NCI-H748 (cell line): ENCODE results near the gene OR2T3.
"Not testable (repeated sequence)": the region's sequence is repeated elsewhere in the genome, so short reads cannot be mapped to it uniquely, and the experiment has no call there.

Experiments
- DNase-seq: peaks from one replicate; lab custom pipeline; 2025; ENCODE audit not compliant: unreplicated experiment; lab: John Stamatoyannopoulos, UW

The OR2T3 gene, protein sequence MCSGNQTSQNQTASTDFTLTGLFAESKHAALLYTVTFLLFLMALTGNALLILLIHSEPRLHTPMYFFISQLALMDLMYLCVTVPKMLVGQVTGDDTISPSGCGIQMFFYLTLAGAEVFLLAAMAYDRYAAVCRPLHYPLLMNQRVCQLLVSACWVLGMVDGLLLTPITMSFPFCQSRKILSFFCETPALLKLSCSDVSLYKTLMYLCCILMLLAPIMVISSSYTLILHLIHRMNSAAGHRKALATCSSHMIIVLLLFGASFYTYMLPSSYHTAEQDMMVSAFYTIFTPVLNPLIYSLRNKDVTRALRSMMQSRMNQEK

GRCh38 chr1:248473051-248473450 is at the start of gene OR2T3:
Gene OR2T3 (plus strand): TSS chr1:248473351. CDS start chr1:248473351, 0 bp downstream.
- not testable (repeated sequence) for DNase-seq

DNA sequence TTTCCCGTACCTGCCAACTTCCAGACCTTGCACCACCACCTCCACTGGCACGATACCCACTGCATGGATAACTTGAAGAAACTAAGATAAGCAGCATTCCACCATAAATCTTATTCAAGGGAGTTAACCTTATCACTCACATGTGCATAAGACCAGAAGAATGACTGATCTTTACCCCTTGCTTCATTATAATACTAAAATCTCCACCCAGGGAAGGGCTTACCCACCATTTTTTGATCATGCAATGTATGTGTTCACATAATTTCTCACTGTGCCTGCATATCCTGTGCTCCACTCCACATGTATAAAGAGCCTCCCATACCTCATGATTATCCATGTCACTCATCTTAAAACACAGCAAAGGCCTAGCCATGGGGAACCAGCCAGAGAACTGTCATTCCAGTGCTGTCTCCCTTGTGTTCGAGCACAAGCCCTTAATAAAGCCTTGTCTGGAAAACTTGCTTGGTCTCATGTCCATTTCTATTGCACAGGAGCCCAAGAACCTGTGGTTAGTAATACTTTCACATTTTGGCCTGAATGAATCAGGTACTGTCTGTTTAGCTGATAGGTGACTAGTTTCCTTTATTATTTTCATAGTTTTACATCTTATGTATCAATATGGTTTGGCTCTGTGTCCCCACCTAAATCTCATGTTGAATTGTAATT is 45.5 kb upstream of the OR2T3 start:
- not testable (repeated sequence) for DNase-seq

DNA sequence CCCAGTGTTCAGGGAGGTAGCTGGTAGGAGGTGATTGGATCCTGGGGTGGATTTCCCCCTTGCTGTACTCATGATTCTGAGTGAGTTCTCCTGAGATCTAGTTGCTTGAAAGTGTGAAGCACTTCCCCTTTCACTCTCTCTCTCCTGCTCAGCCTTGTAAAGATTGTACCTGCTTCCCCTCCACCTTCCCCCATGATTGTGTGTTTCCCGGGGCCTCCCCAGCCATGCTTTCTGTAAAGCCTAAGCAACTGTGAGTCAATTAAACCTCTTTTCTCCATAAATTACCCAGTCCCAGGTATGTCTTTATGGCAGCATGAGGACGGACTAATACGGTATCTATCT is 45.0 kb upstream of the OR2T3 start:
- DNase-seq, result not testable (repeated sequence)

GRCh38 chr1:248431683-248432082 is 41.5 kb upstream of the OR2T3 start:
- DNase-seq, result not testable (repeated sequence)

DNA sequence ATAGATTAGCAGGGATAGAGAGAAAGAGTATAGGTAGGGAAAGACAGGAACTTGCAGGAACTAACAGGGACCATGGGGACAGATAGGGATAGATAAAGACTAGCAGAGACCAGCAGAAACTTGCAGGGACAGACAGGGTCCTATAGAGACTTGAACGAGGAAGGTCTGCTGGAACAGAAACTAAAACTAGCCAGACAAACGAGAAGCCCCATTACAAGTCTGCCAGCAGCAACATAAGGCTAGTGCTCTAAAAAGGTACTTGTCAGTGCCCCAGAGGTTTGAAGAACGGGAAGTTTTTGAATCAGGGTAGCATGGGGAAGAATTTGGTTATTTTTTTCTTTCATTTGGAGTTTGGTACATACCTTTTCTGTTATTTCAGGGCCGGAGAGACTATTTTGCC is 41.0 kb upstream of the OR2T3 start:
- DNase-seq, result not testable (repeated sequence)

GRCh38 chr1:248433811-248434415 is 39.2 kb upstream of the OR2T3 start:
- not testable (repeated sequence) for DNase-seq

GRCh38 chr1:248434913-248435312 is 38.2 kb upstream of the OR2T3 start:
- not testable (repeated sequence) for DNase-seq

- DNase-seq, result not testable (repeated sequence)
Observed at GRCh38 chr1:248436303-248436702, 36.8 kb upstream of the OR2T3 start.

GRCh38 chr1:248438668-248439067 is 34.5 kb upstream of the OR2T3 start:
- DNase-seq, result not testable (repeated sequence)

GRCh38 chr1:248439283-248439682 is 33.9 kb upstream of the OR2T3 start:
- DNase-seq, result not testable (repeated sequence)

- DNase-seq, result not testable (repeated sequence)
Observed at GRCh38 chr1:248442500-248443277, 30.5 kb upstream of the OR2T3 start.

DNA sequence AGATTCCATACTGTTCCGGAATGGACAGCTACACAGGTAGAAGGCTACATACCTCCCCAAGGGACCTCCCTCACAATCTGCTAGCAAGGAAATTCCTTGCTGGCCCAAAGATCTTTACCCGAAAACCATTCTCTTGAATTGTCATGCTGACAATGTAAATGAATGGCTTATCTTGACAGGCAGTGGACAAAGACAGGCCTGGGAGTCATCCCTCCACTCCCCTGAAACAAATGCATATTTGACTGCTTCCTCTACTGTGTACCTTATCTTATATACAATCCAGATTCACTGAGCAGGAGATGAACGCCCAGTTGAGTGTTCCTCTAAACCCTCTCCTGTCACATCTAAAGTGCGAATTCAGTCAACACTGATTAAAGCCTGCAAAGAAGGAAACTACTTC is 28.5 kb upstream of the OR2T3 start:
- DNase-seq, result not testable (repeated sequence)

GRCh38 chr1:248445399-248445798 is 27.8 kb upstream of the OR2T3 start, which contains the start of gene OR2T2:
Gene OR2T2 (plus strand): TSS chr1:248445637. CDS start chr1:248452798, 7,161 bp downstream.
- DNase-seq, result not testable (repeated sequence)

DNA sequence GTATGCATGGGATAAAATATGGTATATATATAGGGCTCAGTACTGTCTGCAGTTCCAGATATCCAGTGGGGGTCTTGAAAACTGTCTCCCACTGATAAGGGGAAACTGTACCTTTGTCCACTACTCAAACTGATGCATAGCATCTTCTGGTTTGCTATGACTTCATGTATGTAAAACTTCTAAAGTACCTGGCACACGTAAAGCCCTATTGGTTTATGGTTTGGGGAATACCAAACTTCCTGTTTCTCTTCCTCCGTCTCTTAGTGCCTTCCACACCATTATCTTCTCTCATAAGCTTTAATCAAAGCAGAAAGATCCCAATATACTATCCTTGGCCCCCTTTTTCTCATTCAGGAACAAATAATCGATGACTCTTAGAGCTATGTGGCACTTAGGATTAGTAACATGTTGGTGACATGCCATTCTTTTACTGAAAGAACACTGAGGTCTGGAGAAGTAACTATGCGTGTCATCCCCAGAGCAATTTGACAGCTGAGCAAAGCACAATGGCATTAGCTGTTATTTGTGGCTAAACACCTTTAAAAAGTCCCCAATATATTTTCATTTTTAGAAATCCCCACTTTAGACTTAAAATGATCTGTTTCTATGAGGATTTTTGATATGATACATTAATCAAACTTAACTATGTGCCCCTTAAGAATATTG is 24.6 kb upstream of the OR2T3 start:
- not testable (repeated sequence) for DNase-seq

DNA sequence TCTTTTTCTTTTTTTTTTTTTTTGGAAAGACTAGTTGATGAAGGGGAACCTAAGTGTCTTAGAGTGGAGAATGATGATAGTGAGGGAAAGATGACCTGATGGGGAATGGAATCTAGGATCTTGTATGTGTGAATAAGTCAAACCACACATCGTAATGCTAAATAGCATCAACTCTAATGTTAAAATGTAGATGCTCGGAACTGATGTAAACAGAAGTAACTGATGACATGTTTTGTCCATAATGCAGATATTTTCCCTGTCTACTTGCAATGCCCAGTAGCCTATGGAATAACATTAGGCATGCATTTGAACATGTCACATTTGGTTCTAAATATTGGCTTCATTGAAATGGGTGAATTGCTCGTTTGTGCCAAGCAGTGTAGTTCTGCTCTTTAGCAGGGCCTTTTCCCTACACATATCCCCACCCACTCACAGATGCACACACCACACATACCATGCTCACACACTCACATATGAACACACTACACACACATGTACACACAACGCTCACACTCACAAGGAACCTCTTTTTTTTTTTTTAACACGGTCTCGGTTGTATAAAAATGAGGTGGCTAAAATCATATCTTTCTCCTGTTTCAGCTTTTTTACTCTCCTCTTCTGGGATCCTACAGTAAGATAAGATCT is 23.2 kb upstream of the OR2T3 start:
- not testable (repeated sequence) for DNase-seq

- DNase-seq, result not testable (repeated sequence)
Observed at GRCh38 chr1:248450466-248451145, 22.5 kb upstream of the OR2T3 start.

DNA sequence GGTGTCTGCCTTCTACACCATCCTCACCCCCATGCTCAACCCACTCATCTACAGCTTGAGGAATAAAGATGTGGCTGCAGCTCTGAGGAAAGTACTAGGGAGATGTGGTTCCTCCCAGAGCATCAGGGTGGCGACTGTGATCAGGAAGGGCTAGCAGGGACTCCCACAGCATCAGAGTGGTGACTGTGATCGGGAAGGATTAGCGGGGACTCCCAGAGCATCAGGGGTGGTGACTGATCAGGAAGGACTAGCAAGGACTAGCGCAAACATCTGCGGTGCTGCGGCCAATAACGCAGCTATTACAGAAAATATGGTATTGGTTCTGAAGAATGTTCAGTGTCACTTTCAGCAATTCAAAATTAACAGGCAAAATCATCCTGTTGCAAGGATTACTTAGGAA is 19.5 kb upstream of the OR2T3 start:
- not testable (repeated sequence) for DNase-seq

GRCh38 chr1:248455045-248455444 is 18.1 kb upstream of the OR2T3 start:
- peak; percentile 18 for DNase-seq

DNA sequence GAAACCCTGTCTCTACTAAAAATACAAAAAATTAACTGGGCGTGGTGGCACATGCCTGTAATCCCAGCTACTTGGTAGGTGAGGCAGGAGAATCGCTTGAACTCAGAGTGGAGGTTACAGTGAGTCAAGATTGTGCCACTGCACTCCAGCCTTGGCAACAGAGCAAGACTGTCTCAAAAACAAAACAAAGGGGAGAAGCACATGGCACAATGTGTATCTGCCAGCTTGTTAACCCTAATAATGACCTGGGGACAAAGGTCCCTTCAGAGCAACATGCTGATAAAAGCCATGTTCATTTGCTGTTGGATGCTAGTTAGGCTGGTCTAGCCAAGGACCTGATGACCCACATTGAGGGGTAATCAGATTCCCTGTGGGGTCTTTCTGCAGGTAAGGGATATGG is 16.5 kb upstream of the OR2T3 start:
- DNase-seq, result not testable (repeated sequence)
